ENCODE measurements around the gene DAZ1.
"Not testable (repeated sequence)": the region's sequence is repeated elsewhere in the genome, so short reads cannot be mapped to it uniquely, and the experiment has no call there.

The DAZ1 gene

DNA sequence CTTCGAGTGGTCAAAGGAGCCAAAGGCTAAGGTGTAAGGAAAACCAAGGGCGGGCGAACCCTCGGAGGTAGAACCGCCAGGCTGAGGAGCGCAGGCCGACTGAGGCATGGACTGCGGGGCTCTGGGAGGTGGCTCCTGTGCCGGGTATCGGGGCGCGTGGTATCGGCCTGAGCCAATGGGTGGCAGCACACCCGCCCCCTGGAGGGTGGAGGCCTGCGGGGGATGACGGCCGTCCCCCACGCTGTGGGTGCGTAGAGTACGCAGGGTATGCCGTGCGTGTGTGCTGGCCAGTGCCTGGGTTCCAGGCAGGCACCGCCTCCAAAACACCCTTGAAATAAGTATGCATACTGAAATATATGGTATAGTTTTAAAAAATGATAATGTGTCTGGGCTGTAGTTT, at the start of gene DAZ1:
TSS of gene DAZ1 (minus strand) at position 101 of the 400 bp plus-strand sequence. CDS start 208 bp downstream, outside the sequence.
- not testable (repeated sequence) for DNase-seq (ENCODE audit: low read depth in 2 of 2)

DNA sequence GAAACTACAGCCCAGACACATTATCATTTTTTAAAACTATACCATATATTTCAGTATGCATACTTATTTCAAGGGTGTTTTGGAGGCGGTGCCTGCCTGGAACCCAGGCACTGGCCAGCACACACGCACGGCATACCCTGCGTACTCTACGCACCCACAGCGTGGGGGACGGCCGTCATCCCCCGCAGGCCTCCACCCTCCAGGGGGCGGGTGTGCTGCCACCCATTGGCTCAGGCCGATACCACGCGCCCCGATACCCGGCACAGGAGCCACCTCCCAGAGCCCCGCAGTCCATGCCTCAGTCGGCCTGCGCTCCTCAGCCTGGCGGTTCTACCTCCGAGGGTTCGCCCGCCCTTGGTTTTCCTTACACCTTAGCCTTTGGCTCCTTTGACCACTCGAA, 20.4 kb upstream of the DAZ1 start, which contains the start of gene DAZ2:
TSS of gene DAZ2 (plus strand) at position 301 of the 400 bp plus-strand sequence. CDS start 208 bp downstream, outside the sequence.
- not testable (repeated sequence) for DNase-seq (ENCODE audit: low read depth in 2 of 2)

DNA sequence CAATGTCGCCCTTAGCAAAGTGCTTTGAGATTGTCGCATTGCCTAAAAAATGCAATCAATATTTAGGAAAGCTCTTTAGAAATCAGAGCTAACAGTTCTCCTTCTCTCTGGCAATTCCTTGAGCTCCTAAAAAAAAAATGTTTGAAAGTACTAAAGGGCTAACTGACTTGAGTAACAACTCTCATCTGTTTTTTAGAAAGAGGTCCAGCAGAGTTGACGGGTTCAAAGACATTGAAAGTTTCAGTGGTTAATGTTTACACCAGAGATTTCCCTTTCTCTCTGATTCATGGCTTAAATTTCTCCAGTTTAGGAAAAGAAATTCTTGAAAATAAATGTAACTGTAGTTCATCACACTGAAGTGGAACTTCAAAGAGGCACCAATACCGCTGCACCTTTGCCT, 11.9 kb upstream of the DAZ1 start:
- not testable (repeated sequence) for DNase-seq (ENCODE audit: low read depth in 2 of 2)

GRCh38 chrY:23209802-23210495, 11.1 kb upstream of the DAZ1 start:
- not testable (repeated sequence) for DNase-seq (ENCODE audit: low read depth in 2 of 2)

GRCh38 chrY:23207455-23207854, 8.6 kb upstream of the DAZ1 start:
- not testable (repeated sequence) for DNase-seq (ENCODE audit: low read depth in 2 of 2)
